Measurements from ENCODE around the gene SCUBE3. TPM values are rescaled to one million over a fixed set of nuclear protein-coding genes. Genes with fewer than 3 reads are reported as not detected.

Gene SCUBE3
- total RNA-seq, result 0.02 and 0.07 TPM in 2 replicates

DNA sequence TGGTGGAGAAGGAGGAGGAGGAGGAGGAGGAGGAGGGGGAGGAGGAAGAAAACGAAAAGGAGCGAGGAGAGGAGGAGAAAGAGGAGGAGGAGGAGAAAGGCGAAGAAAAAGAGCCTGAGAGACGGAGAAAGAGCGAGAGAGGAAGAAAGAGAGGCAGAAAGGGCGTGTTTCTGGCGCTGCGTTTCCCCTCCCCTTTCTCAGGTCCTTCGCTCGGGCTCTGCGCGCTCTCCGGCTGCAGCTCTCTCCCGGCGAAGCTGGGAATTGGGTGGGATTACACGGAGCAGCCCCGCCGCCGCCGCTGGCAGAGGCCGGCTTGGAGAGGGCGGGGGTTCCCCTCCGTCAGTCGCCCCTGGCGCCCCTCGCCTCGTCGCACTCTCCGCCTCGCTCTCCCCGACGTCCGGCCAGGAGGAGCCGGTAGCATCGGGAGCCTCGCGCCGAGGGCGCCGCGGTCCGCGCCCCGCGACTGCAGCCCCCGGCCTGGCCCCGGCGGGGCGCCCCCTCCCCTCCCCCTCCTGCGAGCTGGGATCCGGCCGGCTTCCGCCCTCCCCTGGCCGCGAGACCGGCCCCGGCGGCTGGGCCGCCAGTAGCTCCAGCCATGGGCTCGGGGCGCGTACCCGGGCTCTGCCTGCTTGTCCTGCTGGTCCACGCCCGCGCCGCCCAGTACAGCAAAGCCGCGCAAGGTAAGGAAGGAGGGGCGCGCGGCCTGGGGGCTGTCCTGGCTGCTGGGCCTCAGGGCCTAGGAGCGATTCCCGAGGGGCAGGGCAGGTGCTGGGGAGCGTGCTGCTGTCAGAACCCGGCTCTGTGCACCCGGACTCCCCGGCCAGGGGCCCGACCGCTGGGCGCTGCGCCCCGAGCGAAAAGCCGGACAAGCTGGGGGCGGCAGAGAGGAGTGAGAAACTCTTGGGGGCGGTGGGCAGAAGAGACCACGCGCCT, at the start of gene SCUBE3:
Gene SCUBE3 (plus strand): TSS at position 133 of the 933 bp plus-strand sequence. CDS start 463 bp downstream, at position 596.
- DNase-seq, result peak; percentile 70
- H3K4me3 Mint-ChIP-seq, result peak within 1 kb of the TSS; percentile 75

DNA sequence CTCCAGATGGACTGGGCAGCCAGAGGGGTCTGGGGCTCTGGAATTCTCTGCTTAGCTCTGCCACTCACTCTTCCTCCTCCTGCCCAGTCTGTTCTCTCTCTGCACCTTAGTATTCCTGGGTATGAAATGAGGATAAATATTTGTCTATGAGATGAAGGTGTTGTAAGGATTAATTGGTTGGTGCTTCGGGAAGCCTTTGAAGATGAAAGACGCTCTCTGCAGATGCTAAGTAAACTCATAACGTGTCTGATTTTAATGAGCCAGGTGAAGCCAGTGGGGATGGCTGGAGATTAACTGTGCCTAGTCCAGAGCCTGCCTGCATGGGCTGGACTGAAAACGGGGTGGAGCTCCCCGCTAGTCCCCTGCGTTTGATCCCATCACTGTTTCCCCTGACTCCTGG, 49.5 kb upstream of the SCUBE3 start:
- peaks cover 1% of the 10 kb centered on the region for H3K9me3 Mint-ChIP-seq
- H3K4me1 Mint-ChIP-seq, result peaks cover 6% of the 10 kb centered on the region
- H3K4me3 Mint-ChIP-seq, result no peak overlapping the region
- H3K36me3 Mint-ChIP-seq (ENCODE audit: low read depth), result peaks cover under 1% of the 10 kb centered on the region
- H3K27ac Mint-ChIP-seq, result no peak overlapping the region
- no peak for DNase-seq
- intact Hi-C loops (cut with micrococcal nuclease), result loop anchor here (2.0 kb wide), 1 partner anchor 15 kb away; no protein-coding TSS in a partner anchor
- peaks cover 21% of the 10 kb centered on the region for H3K27me3 Mint-ChIP-seq

More for the DNA sequence above, at the start of gene SCUBE3:
- peaks cover 2% of the 10 kb centered on the region for H3K4me1 Mint-ChIP-seq
- H3K9me3 Mint-ChIP-seq, result no peaks in the 10 kb centered on the region
- no peaks in the 10 kb centered on the region for H3K36me3 Mint-ChIP-seq (ENCODE audit: low read depth)
- peaks cover 68% of the 10 kb centered on the region for H3K27me3 Mint-ChIP-seq
- H3K27ac Mint-ChIP-seq, result no peak within 1 kb of the TSS
- intact Hi-C loops (cut with micrococcal nuclease), result no loop called here

DNA sequence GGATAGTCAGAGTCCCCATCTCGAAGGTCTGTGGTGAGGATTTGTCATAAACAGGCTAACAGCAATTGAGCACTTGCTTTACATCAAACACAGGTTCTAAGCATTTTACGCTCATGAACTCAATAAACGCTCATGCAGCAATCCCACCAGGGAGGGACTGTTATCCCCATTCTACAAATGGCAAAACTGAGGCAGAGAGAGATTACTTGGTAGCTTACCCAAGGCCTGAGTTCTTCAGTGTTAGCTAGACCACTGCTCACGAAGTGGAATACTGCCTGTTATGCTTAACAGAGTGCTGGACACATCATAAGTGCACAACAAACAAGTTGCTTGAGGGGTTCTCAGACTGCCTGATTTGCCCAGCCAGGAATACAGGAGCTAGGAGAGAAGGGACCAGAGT, 48.9 kb upstream of the SCUBE3 start:
- intact Hi-C loops (cut with micrococcal nuclease), result loop anchor here (2.0 kb wide), 1 partner anchor 16 kb away; no protein-coding TSS in a partner anchor
- Mint-ChIP-seq H3K4me3 (no peak overlapping the region), H3K27me3 (peaks cover 16% of the 10 kb centered on the region), H3K27ac (no peak overlapping the region), H3K36me3 (ENCODE audit: low read depth) (peaks cover 6% of the 10 kb centered on the region), H3K9me3 (peaks cover 7% of the 10 kb centered on the region), H3K4me1 (peaks cover 8% of the 10 kb centered on the region)
- no peak for DNase-seq

DNA sequence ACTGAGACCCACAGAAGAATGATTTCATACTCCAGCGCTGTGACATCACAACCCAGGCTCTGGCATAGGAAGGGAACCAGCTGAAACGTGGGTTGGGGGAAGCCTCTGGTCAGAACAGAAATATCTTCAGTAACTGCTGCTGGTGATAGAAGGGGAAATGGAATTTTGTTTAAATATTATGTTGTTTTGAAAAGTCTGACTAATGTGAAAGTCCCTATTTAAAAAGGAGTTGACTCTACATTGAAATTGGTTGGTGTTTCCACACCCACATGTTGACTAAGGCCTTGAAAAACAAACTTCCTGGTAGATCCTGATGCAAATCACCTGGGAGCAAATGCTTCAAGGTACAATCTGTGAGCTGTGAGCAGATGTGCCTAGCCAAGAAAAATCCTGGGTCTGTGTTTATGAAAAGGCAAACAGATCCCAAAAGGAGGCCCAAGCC, 48.1 kb upstream of the SCUBE3 start:
- H3K27ac Mint-ChIP-seq, result peak overlapping the region; percentile 70
- peaks cover 8% of the 10 kb centered on the region for H3K4me1 Mint-ChIP-seq
- intact Hi-C loops (cut with micrococcal nuclease), result loop anchor here (2.0 kb wide), 1 partner anchor 17 kb away; no protein-coding TSS in a partner anchor

DNA sequence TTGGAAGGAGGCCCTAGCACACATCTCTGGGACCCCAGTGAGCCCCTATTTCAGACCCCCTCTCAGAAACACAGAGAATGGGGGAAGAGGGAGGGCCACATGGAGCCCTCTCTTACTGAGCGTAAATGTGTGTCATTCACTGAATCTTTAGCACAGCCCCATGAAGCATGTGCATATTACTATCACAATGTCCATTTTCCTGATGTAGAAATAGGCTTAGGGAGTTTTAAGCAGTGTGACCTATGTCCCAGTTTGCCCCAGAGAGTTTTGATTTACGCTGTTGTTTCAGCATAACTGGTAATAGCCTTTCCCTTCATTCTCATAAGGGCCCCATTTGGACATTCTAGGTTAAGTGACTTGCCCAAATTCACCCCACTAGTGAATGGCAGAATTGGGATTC, 47.6 kb upstream of the SCUBE3 start:
- peaks cover 8% of the 10 kb centered on the region for H3K4me1 Mint-ChIP-seq
- H3K9me3 Mint-ChIP-seq, result peaks cover 7% of the 10 kb centered on the region
- intact Hi-C loops (cut with micrococcal nuclease), result no loop called here
- no peak overlapping the region for H3K27ac Mint-ChIP-seq
- H3K27me3 Mint-ChIP-seq, result peaks cover 16% of the 10 kb centered on the region
- peaks cover 6% of the 10 kb centered on the region for H3K36me3 Mint-ChIP-seq (ENCODE audit: low read depth)
- no peak for DNase-seq
- no peak overlapping the region for H3K4me3 Mint-ChIP-seq

More for the DNA sequence above, 48.1 kb upstream of the SCUBE3 start:
- peaks cover 6% of the 10 kb centered on the region for H3K36me3 Mint-ChIP-seq (ENCODE audit: low read depth)
- peaks cover 17% of the 10 kb centered on the region for H3K27me3 Mint-ChIP-seq
- peaks cover 7% of the 10 kb centered on the region for H3K9me3 Mint-ChIP-seq
- no peak overlapping the region for H3K4me3 Mint-ChIP-seq
- DNase-seq, result no peak

DNA sequence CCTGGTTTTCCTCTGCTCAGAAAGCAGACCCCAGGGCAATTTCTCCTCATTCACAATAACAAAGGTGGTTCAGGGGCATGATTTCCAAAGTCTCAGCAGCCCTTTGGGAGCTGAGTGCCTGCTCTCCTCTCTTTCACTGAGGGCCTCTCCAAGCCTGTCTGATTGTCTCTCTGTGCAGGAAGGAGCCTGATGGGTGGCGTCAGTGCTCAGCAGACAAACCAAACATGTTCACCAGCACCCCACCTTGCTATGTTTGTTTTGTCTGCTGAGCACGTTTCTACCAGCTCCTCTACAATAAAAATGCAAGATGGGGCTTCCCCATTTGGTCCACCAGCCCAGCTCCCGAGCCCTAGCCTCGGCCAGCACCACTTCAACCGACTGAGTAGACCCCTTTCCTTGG, 47.2 kb upstream of the SCUBE3 start:
- Mint-ChIP-seq H3K27ac (no peak overlapping the region), H3K4me1 (peaks cover 8% of the 10 kb centered on the region), H3K36me3 (ENCODE audit: low read depth) (peaks cover 6% of the 10 kb centered on the region), H3K27me3 (peaks cover 16% of the 10 kb centered on the region), H3K4me3 (no peak overlapping the region), H3K9me3 (peaks cover 7% of the 10 kb centered on the region)
- intact Hi-C loops (cut with micrococcal nuclease), result no loop called here
- no peak for DNase-seq

DNA sequence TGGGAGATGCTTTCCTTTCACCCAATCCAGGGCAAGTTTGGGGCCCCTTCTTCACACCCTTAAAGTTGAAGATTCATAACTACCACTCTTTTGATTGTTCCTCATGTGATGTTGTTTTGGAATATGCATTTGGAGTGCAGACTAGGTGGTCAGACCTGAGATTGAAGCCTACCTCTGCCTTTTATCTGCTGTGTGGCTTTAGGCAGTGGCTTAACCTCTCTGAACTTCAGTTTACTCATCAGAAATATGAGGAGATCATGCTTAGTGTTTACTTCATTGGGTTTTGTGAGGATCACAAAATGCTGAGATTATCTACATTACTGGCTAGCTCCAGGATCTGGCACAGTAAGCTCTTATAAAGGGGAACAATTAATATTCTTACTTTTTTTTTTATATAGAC, 46.3 kb upstream of the SCUBE3 start:
- intact Hi-C loops (cut with micrococcal nuclease), result no loop called here
- DNase-seq, result no peak
- no peak overlapping the region for H3K4me3 Mint-ChIP-seq
- no peak overlapping the region for H3K27ac Mint-ChIP-seq
- H3K27me3 Mint-ChIP-seq, result peaks cover 15% of the 10 kb centered on the region
- H3K4me1 Mint-ChIP-seq, result peaks cover 8% of the 10 kb centered on the region
- peaks cover 6% of the 10 kb centered on the region for H3K36me3 Mint-ChIP-seq (ENCODE audit: low read depth)
- peaks cover 7% of the 10 kb centered on the region for H3K9me3 Mint-ChIP-seq

DNA sequence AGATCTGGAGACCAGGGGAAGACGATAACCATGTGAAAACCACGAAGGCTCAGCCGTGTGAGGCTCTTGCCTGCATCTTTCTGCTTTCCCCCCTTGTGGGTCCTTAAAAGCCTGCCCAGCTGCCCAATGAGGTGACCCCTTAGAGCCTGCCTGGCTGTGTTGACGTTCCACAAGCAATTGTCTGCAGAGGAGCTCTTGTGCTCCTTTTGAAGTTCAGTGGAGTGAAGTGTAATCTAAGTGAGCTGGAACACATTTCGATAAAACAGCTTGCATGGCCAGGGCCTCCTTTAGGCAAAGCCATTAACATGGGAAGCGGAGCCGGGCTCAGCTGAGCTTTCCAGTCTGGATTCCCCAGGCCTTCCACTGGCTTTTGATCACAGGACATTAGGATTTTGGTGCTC, 45.3 kb upstream of the SCUBE3 start:
- H3K27me3 Mint-ChIP-seq, result peaks cover 10% of the 10 kb centered on the region
- H3K36me3 Mint-ChIP-seq (ENCODE audit: low read depth), result peaks cover 6% of the 10 kb centered on the region
- H3K4me1 Mint-ChIP-seq, result peaks cover 13% of the 10 kb centered on the region
- no peak overlapping the region for H3K27ac Mint-ChIP-seq
- no peak overlapping the region for H3K4me3 Mint-ChIP-seq
- intact Hi-C loops (cut with micrococcal nuclease), result no loop called here
- peaks cover 7% of the 10 kb centered on the region for H3K9me3 Mint-ChIP-seq
- DNase-seq, result no peak

DNA sequence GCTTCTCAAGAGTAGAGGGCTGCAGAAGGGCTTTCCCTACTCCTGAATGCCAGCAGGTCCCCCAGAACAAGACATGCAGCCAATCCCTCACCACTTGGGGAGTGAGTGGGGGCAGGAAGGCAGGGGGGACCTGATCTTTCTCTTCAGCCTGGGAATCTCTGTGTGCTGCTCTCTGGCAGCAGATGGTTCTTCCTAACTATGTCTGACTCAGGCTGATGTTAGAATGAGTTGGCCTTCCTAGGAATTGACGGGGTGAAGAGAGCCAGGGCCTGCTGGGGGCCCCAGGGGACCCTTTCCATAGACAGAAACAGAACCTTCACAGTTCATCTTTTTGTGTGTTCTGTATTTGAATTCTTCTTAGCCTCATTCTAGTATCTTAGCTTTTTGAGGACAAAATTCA, 43.6 kb upstream of the SCUBE3 start:
- H3K27me3 Mint-ChIP-seq, result peaks cover 12% of the 10 kb centered on the region

DNA sequence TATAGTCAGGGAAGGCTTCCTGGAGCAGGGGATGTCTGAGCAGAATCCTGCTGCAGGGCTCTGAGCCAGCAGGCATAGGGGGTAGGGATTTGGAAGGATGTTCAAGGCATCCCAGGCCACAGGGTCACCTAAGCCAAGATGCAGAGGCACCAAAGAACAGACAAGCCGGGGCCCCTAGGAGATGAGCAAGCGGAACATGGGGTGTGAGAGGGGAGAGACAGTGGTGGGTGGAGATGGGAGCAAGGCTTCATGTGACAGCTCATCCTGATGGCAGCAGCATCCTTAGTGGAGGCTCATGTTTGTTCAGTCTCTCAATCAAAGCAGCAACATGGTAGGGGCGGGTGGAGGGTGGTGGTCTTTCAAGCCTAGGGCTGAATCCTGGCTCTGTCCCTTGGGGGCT, 42.9 kb upstream of the SCUBE3 start:
- H3K27ac Mint-ChIP-seq, result no peak overlapping the region
- intact Hi-C loops (cut with micrococcal nuclease), result no loop called here
- H3K4me1 Mint-ChIP-seq, result peaks cover 14% of the 10 kb centered on the region
- H3K9me3 Mint-ChIP-seq, result peaks cover 7% of the 10 kb centered on the region
- DNase-seq, result no peak
- peaks cover 6% of the 10 kb centered on the region for H3K36me3 Mint-ChIP-seq (ENCODE audit: low read depth)
- H3K4me3 Mint-ChIP-seq, result no peak overlapping the region
- H3K27me3 Mint-ChIP-seq, result peaks cover 13% of the 10 kb centered on the region

More for the DNA sequence above, 43.6 kb upstream of the SCUBE3 start:
- Mint-ChIP-seq H3K27ac (no peak overlapping the region), H3K36me3 (ENCODE audit: low read depth) (peaks cover 6% of the 10 kb centered on the region), H3K9me3 (peaks cover 7% of the 10 kb centered on the region), H3K4me3 (no peak overlapping the region), H3K4me1 (peaks cover 20% of the 10 kb centered on the region)
- no peak for DNase-seq
- intact Hi-C loops (cut with micrococcal nuclease), result no loop called here

DNA sequence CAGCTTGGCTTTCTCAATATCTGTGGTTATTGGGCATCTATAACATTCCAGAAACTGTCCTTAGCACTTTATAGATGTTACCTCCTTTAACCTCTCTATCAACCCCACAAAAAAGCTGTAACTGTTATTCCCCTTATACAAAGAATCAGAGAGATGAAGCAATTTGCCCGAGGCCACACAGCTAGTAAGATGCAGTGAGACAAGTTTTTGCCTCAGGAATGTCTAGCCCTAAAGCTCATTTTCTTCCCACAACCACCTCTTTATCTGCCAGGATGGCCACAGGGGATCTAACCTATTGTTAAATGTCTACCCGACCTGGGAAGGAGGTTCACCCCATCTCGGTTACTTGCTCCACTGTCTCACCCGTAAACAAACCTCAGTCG, 40.7 kb upstream of the SCUBE3 start:
- no peak overlapping the region for H3K27ac Mint-ChIP-seq
- H3K4me3 Mint-ChIP-seq, result no peak overlapping the region
- H3K4me1 Mint-ChIP-seq, result peaks cover 14% of the 10 kb centered on the region
- H3K36me3 Mint-ChIP-seq (ENCODE audit: low read depth), result peaks cover 6% of the 10 kb centered on the region
- peaks cover 7% of the 10 kb centered on the region for H3K9me3 Mint-ChIP-seq
- H3K27me3 Mint-ChIP-seq, result peaks cover 25% of the 10 kb centered on the region
- no peak for DNase-seq
- intact Hi-C loops (cut with micrococcal nuclease), result no loop called here

DNA sequence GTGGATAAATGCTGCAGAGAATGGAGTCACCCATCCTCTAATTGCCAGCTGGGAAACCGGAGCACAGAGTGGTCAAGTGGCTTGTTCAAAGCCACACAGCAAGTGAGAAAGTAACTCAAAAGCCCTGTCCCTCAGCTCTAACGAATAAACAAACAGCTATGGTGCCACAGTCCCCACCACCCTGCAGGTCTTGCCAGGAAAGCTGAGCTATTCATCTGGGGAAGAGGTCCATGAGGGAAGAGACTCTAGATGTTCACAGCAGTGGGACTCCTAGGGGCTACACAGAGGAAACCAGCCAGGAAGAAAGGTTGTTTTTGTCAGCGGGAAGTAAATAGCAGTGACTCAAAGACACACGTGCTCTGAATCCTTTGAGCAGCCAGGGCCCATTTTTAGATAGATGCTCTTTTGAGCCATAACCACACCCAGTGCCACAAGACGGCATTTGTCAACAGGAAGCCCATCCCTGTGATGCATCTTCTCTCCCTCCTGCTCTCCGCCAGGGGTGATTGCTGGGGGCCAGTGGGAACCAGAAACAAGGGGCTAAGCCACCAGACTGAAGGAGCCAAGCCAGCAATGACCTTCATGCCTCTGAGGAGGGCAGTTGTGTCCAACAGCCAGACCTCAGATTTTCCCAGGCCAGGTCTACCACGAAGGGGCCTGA, 40.2 kb upstream of the SCUBE3 start:
- Mint-ChIP-seq H3K4me3 (no peak overlapping the region), H3K36me3 (ENCODE audit: low read depth) (peaks cover 6% of the 10 kb centered on the region), H3K27me3 (peaks cover 25% of the 10 kb centered on the region), H3K4me1 (peaks cover 14% of the 10 kb centered on the region), H3K27ac (no peak overlapping the region), H3K9me3 (peaks cover 7% of the 10 kb centered on the region)
- intact Hi-C loops (cut with micrococcal nuclease), result no loop called here
- DNase-seq, result no peak

DNA sequence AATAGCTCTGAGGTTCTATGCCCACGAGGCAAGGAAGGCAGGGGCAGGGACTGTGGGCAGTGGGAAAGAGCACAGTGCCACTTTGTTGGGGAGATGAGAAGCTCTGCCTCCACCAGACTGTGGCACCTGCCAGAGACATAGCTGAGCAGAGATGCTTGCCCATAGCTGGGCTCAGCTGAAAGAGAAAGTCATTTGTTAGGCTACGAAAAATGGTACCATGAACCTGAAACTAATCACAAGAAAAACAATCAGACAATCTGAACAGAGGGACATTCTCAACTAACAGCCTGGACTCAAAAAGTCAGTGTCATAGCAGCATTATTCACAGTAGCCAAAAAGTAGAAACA, 39.7 kb upstream of the SCUBE3 start:
- peaks cover 14% of the 10 kb centered on the region for H3K4me1 Mint-ChIP-seq
- intact Hi-C loops (cut with micrococcal nuclease), result no loop called here
- H3K27me3 Mint-ChIP-seq, result peaks cover 25% of the 10 kb centered on the region
- H3K4me3 Mint-ChIP-seq, result no peak overlapping the region
- peaks cover 6% of the 10 kb centered on the region for H3K36me3 Mint-ChIP-seq (ENCODE audit: low read depth)
- H3K9me3 Mint-ChIP-seq, result peaks cover 7% of the 10 kb centered on the region
- H3K27ac Mint-ChIP-seq, result no peak overlapping the region
- DNase-seq, result no peak

DNA sequence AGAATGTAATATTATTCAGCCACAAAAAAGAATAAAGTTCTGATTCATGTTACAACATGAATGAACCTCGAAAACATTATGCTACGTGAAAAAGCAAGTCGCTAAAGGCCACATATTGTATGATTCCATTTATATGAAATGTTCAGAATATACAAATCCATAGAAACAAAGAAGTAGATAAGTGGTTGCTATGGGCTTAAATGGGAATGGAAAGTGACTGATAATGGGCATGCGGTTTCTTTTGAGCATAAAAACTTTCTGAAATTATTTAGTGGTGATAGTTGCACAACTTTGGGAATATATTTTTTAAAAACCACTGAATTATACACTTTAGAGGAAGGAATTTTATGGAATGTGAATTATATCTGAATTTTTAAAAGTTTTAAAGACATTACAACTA, 39.3 kb upstream of the SCUBE3 start:
- Mint-ChIP-seq H3K4me3 (no peak overlapping the region), H3K27me3 (peaks cover 25% of the 10 kb centered on the region), H3K36me3 (ENCODE audit: low read depth) (peaks cover 3% of the 10 kb centered on the region), H3K27ac (no peak overlapping the region), H3K4me1 (peaks cover 14% of the 10 kb centered on the region), H3K9me3 (peaks cover 4% of the 10 kb centered on the region)
- intact Hi-C loops (cut with micrococcal nuclease), result no loop called here
- no peak for DNase-seq
